DND-41 (cell line): ENCODE data around the gene MUC16.

ENCODE experiments used
- ATAC-seq: fragments of 200-7000 bp; cut with Tn5 transposase; 3 replicates; pipeline ENCODE4 v1.9.1; 2021; ENCODE audit warnings: low read depth; ENCODE audit not compliant: insufficient read depth
- DNase-seq: peaks from one replicate; pipeline ENCODE4 v3.0.0-alpha.2; 2020
- H2AFZ ChIP-seq: 2 replicates; pipeline ENCODE4 v1.6.0; 2012; ENCODE audit warnings: low read depth, low read length
- H3K27ac ChIP-seq: 2 replicates; pipeline ENCODE4 v1.5.1; 2012; ENCODE audit warnings: low read length, inconsistent platforms
- H3K27me3 ChIP-seq: fragments of 200-600 bp; sonication (generic); 2 replicates; pipeline ENCODE4 v1.6.0; 2012; ENCODE audit warnings: low read length, mild to moderate bottlenecking, inconsistent platforms; ENCODE audit not compliant: insufficient read depth, poor library complexity
- H3K36me3 ChIP-seq: 2 replicates; pipeline ENCODE4 v1.5.1; 2012; ENCODE audit warnings: low read length, inconsistent platforms; ENCODE audit not compliant: insufficient read depth
- H3K4me1 ChIP-seq: 2 replicates; pipeline ENCODE4 v1.5.1; 2012; ENCODE audit warnings: mild to moderate bottlenecking, low read length; ENCODE audit not compliant: insufficient read depth
- H3K4me2 ChIP-seq: 2 replicates; pipeline ENCODE4 v1.6.0; 2012; ENCODE audit warnings: mild to moderate bottlenecking, moderate library complexity, low read length, inconsistent platforms; ENCODE audit not compliant: insufficient read depth
- H3K4me3 ChIP-seq, 2 experiments: fragments of 200-600 bp in 1 of 2; shearing (Covaris generic) in 1 of 2; 2 replicates each; pipeline ENCODE4 v1.5.1; 2012 to 2016; ENCODE audit warnings: inconsistent platforms in 2 of 2, low read length in 2 of 2, mild to moderate bottlenecking in 2 of 2, low read depth in 1 of 2, moderate library complexity in 1 of 2
- H3K79me2 ChIP-seq: 2 replicates; pipeline ENCODE4 v1.6.0; 2012; ENCODE audit warnings: low read length, inconsistent platforms; ENCODE audit not compliant: insufficient read depth
- H3K9ac ChIP-seq: 2 replicates; pipeline ENCODE4 v1.6.0; 2012; ENCODE audit warnings: low read depth, mild to moderate bottlenecking, inconsistent platforms, low read length, moderate library complexity
- H3K9me3 ChIP-seq: 2 replicates; pipeline ENCODE4 v1.5.1; 2012; ENCODE audit warnings: low read length, moderate library complexity, mild to moderate bottlenecking, inconsistent platforms; ENCODE audit not compliant: insufficient read depth, severe bottlenecking
- H4K20me1 ChIP-seq: 2 replicates; pipeline ENCODE4 v1.6.0; 2012; ENCODE audit warnings: low read length; ENCODE audit not compliant: insufficient read depth
- CTCF ChIP-seq: IDR thresholded peaks from 2 replicates; pipeline ENCODE4 v1.5.1; 2012; ENCODE audit warnings: borderline replicate concordance, low read length, moderate library complexity, mild to moderate bottlenecking; ENCODE audit not compliant: poor library complexity, severe bottlenecking; ENCODE audit errors: extremely low read depth
- EZH2 ChIP-seq: IDR thresholded peaks from 3 replicates; pipeline ENCODE4 v1.6.1; 2012; ENCODE audit warnings: borderline replicate concordance, low read depth, mild to moderate bottlenecking, moderate library complexity, low read length, inconsistent platforms; ENCODE audit not compliant: severe bottlenecking

The MUC16 gene

GRCh38 chr19:8973501-8974091, 36.6 kb downstream of the MUC16 start:
- TF ChIP-seq CTCF (no peak), EZH2 (no peak)
- Histone ChIP-seq H3K36me3 (no peaks in the 10 kb centered on the region), H3K4me3 (no peak overlapping the region), H3K4me2 (no peak overlapping the region), H3K27me3 (no peaks in the 10 kb centered on the region), H3K9ac (no peak overlapping the region), H3K79me2 (no peaks in the 10 kb centered on the region), H3K4me1 (no peaks in the 10 kb centered on the region), H2AFZ (no peak overlapping the region), H4K20me1 (no peaks in the 10 kb centered on the region), H3K27ac (no peak overlapping the region), H3K9me3 (no peaks in the 10 kb centered on the region)
- peak; percentile 53 for DNase-seq
- ATAC-seq: peak; percentile 76

- no peak overlapping the region for H2AFZ ChIP-seq
Measured at GRCh38 chr19:8965887-8966286, 44.3 kb downstream of the MUC16 start.

More at GRCh38 chr19:8965887-8966286, 44.3 kb downstream of the MUC16 start:
- H3K4me1 ChIP-seq: no peaks in the 10 kb centered on the region
- H3K36me3 ChIP-seq: no peaks in the 10 kb centered on the region
- H3K9ac ChIP-seq: no peak overlapping the region
- no peak overlapping the region for H3K4me3 ChIP-seq
- peak; percentile 48 for DNase-seq
- H4K20me1 ChIP-seq: no peaks in the 10 kb centered on the region
- no peak for TF ChIP-seq CTCF
- no peak for TF ChIP-seq EZH2
- no peaks in the 10 kb centered on the region for H3K27me3 ChIP-seq
- H3K27ac ChIP-seq: no peak overlapping the region
- no peaks in the 10 kb centered on the region for H3K79me2 ChIP-seq
- H3K4me2 ChIP-seq: no peak overlapping the region
- ATAC-seq: peak; percentile 44; the same call in 1 of the 3 replicates
- no peaks in the 10 kb centered on the region for H3K9me3 ChIP-seq
